Parathyroid adenoma (tissue), 2 donors: ENCODE data around the gene TMEM263.
"Not testable (repeated sequence)": the region's sequence is repeated elsewhere in the genome, so short reads cannot be mapped to it uniquely, and the experiment has no call there.

ENCODE experiments used
- H2AFZ ChIP-seq: fragments of 300-600 bp; sonication (generic); one replicate; pipeline ENCODE4 v1.7.0; 2017; ENCODE audit warnings: antibody characterized with exemption, mild to moderate bottlenecking
- H3K27ac ChIP-seq: fragments of 300-600 bp; sonication (generic); one replicate; pipeline ENCODE4 v1.7.0; 2017
- H3K27me3 ChIP-seq: fragments of 300-600 bp; sonication (generic); one replicate; pipeline ENCODE4 v1.7.0; 2017; ENCODE audit warnings: low read length; ENCODE audit not compliant: control insufficient read depth, insufficient read depth
- H3K36me3 ChIP-seq: fragments of 300-600 bp; sonication (generic); one replicate; pipeline ENCODE4 v1.7.0; 2017; ENCODE audit warnings: low read length; ENCODE audit not compliant: control insufficient read depth, insufficient read depth
- H3K4me1 ChIP-seq: fragments of 300-600 bp; sonication (generic); one replicate; pipeline ENCODE4 v1.7.0; 2017; ENCODE audit warnings: control low read depth
- H3K4me2 ChIP-seq: fragments of 300-600 bp; sonication (generic); one replicate; pipeline ENCODE4 v1.7.0; 2017; ENCODE audit warnings: low read length
- H3K4me3 ChIP-seq: fragments of 300-600 bp; sonication (generic); one replicate; pipeline ENCODE4 v1.7.0; 2017; ENCODE audit warnings: low read depth, low read length
- H3K79me2 ChIP-seq: fragments of 300-600 bp; sonication (generic); one replicate; pipeline ENCODE4 v1.7.0; 2017; ENCODE audit warnings: control low read depth
- H3K9ac ChIP-seq: fragments of 300-600 bp; sonication (generic); one replicate; pipeline ENCODE4 v1.7.0; 2017; ENCODE audit warnings: mild to moderate bottlenecking
- H3K9me3 ChIP-seq: fragments of 300-600 bp; sonication (generic); one replicate; pipeline ENCODE4 v1.7.0; 2017; ENCODE audit warnings: low read length; ENCODE audit not compliant: control insufficient read depth
- CTCF ChIP-seq: fragments of 300-600 bp; sonication (generic); IDR thresholded peaks from one replicate; pipeline ENCODE4 v1.7.0; 2017; ENCODE audit warnings: antibody characterized with exemption, mild to moderate bottlenecking
- donor health status: primary hyperparathyroidism.

The TMEM263 gene

GRCh38 chr12:106917503-106917902 lies 38.2 kb upstream of the TMEM263 start:
- H3K79me2 ChIP-seq, result no peaks in the 10 kb centered on the region
- H3K9me3 ChIP-seq, result no peaks in the 10 kb centered on the region
- no peak overlapping the region for H3K27ac ChIP-seq
- H2AFZ ChIP-seq, result no peak overlapping the region
- no peak overlapping the region for H3K9ac ChIP-seq
- H3K4me2 ChIP-seq, result no peak overlapping the region
- no peaks in the 10 kb centered on the region for H3K36me3 ChIP-seq
- no peaks in the 10 kb centered on the region for H3K27me3 ChIP-seq
- no peaks in the 10 kb centered on the region for H3K4me1 ChIP-seq
- TF ChIP-seq CTCF, result no peak
- H3K4me3 ChIP-seq, result no peak overlapping the region

- H3K4me2 ChIP-seq, result no peak overlapping the region
- no peak overlapping the region for H3K4me3 ChIP-seq
- no peak overlapping the region for H3K27ac ChIP-seq
- no peaks in the 10 kb centered on the region for H3K36me3 ChIP-seq
- H2AFZ ChIP-seq, result no peak overlapping the region
- H3K9ac ChIP-seq, result no peak overlapping the region
- H3K4me1 ChIP-seq, result no peaks in the 10 kb centered on the region
- TF ChIP-seq CTCF, result no peak
- H3K79me2 ChIP-seq, result no peaks in the 10 kb centered on the region
- H3K27me3 ChIP-seq, result no peaks in the 10 kb centered on the region
- H3K9me3 ChIP-seq, result no peaks in the 10 kb centered on the region
Measured at GRCh38 chr12:106918746-106919145, 37.0 kb upstream of the TMEM263 start.

- Histone ChIP-seq H3K4me1 (no peaks in the 10 kb centered on the region), H3K9me3 (no peaks in the 10 kb centered on the region), H3K4me3 (no peak overlapping the region), H3K79me2 (no peaks in the 10 kb centered on the region), H3K27ac (no peak overlapping the region), H3K4me2 (no peak overlapping the region), H2AFZ (no peak overlapping the region), H3K36me3 (no peaks in the 10 kb centered on the region), H3K27me3 (no peaks in the 10 kb centered on the region), H3K9ac (no peak overlapping the region)
- TF ChIP-seq CTCF, result peak; percentile 84
Measured at GRCh38 chr12:106919910-106920544, 35.7 kb upstream of the TMEM263 start.

- H3K79me2 ChIP-seq, H3K4me3 ChIP-seq, H3K9me3 ChIP-seq, H3K4me2 ChIP-seq, H2AFZ ChIP-seq, H3K4me1 ChIP-seq, H3K9ac ChIP-seq, H3K27ac ChIP-seq, H3K27me3 ChIP-seq, H3K36me3 ChIP-seq: not testable (repeated sequence)
Measured at GRCh38 chr12:106921976-106922375, 33.7 kb upstream of the TMEM263 start.

GRCh38 chr12:106923594-106923993 lies 32.1 kb upstream of the TMEM263 start:
- not testable (repeated sequence) for H3K27ac ChIP-seq

GRCh38 chr12:106924268-106924861 lies 31.3 kb upstream of the TMEM263 start:
- no peak overlapping the region for H2AFZ ChIP-seq
- no peaks in the 10 kb centered on the region for H3K36me3 ChIP-seq
- no peaks in the 10 kb centered on the region for H3K9me3 ChIP-seq
- no peaks in the 10 kb centered on the region for H3K4me1 ChIP-seq
- H3K27me3 ChIP-seq, result no peaks in the 10 kb centered on the region
- H3K9ac ChIP-seq, result no peak overlapping the region
- H3K4me2 ChIP-seq, result no peak overlapping the region
- no peak for TF ChIP-seq CTCF
- no peaks in the 10 kb centered on the region for H3K79me2 ChIP-seq
- H3K27ac ChIP-seq, result no peak overlapping the region
- no peak overlapping the region for H3K4me3 ChIP-seq

More at GRCh38 chr12:106923594-106923993, 32.1 kb upstream of the TMEM263 start:
- H3K9me3 ChIP-seq, H3K36me3 ChIP-seq, H2AFZ ChIP-seq, H3K4me3 ChIP-seq, H3K4me2 ChIP-seq, H3K4me1 ChIP-seq, H3K27me3 ChIP-seq, H3K79me2 ChIP-seq, H3K9ac ChIP-seq: not testable (repeated sequence)
